ENCODE results near the gene BRPF3. TPM values are rescaled to one million over a fixed set of nuclear protein-coding genes. Genes with fewer than 3 reads are reported as not detected.
A peak's percentile ranks its signal among the peaks of the same experiment; 100 is the strongest.

BRPF3 gene
- total and polyA plus RNA-seq, 3 experiments from 2014 or later = 8.4 to 26.4 (median 22.4) TPM

- Histone ChIP-seq H3K9me3 (ENCODE audit: low read length) (no peaks in the 10 kb centered on the region), H3K27me3 (ENCODE audit: insufficient read depth, low read length, poor library complexity, severe bottlenecking) (no peaks in the 10 kb centered on the region), H3K4me1 (ENCODE audit: insufficient read depth, low read length) (no peaks in the 10 kb centered on the region), H3K4me3 (ENCODE audit: low read length) (no peak overlapping the region), H3K36me3 (ENCODE audit: insufficient read depth, low read length) (no peaks in the 10 kb centered on the region), H3K27ac (ENCODE audit: low read depth, low read length) (no peak overlapping the region)
- no peak for DNase-seq
- ChIA-PET CTCF (no interaction called here), POLR2A (no interaction called here)
- Mint-ChIP-seq H3K4me3 (peak overlapping the region in 5 of 7 donors; percentile 0 to 65 (median 3)), H3K4me1 (peaks cover 12 to 23% (median 21%) of the 10 kb centered on the region in 3 donors), H3K27me3 (no peaks in the 10 kb centered on the region), H3K36me3 (peaks cover 2 to 4% (median 2%) of the 10 kb centered on the region in 3 donors), H3K27ac (peak overlapping the region in 7 of 8 donors; percentile 4 to 90 (median 86)), H3K9me3 (peaks cover 0 to 1% (median 0%) of the 10 kb centered on the region in 5 donors)
These were observed 27.2 kb upstream of the BRPF3 start for GRCh38 chr6:36169023-36170007.

GRCh38 chr6:36170704-36171103 lies 25.8 kb upstream of the BRPF3 start:
- H3K27me3 Mint-ChIP-seq = no peaks in the 10 kb centered on the region
- H3K9me3 ChIP-seq (ENCODE audit: low read length) = no peaks in the 10 kb centered on the region
- H3K9me3 Mint-ChIP-seq = peaks cover 0 to 1% (median 0%) of the 10 kb centered on the region in 5 donors
- no peaks in the 10 kb centered on the region for H3K27me3 ChIP-seq (ENCODE audit: insufficient read depth, low read length, poor library complexity, severe bottlenecking)
- DNase-seq = no peak
- no peak overlapping the region for H3K27ac Mint-ChIP-seq
- POLR2A ChIA-PET = interaction anchor here (1.1 kb wide), 1 partner anchor 867 kb away, joined by 3 read pairs; no protein-coding TSS in a partner anchor
- H3K4me1 ChIP-seq (ENCODE audit: insufficient read depth, low read length) = no peaks in the 10 kb centered on the region
- no peak overlapping the region for H3K27ac ChIP-seq (ENCODE audit: low read depth, low read length)
- H3K4me3 Mint-ChIP-seq = no peak overlapping the region
- peaks cover 2 to 9% (median 2%) of the 10 kb centered on the region in 3 donors for H3K36me3 Mint-ChIP-seq
- H3K4me3 ChIP-seq (ENCODE audit: low read length) = no peak overlapping the region
- peaks cover 12 to 23% (median 21%) of the 10 kb centered on the region in 3 donors for H3K4me1 Mint-ChIP-seq
- CTCF ChIA-PET = interaction anchor here (1.0 kb wide), 1 partner anchor 191 kb away, joined by 3 read pairs; no protein-coding TSS in a partner anchor
- H3K36me3 ChIP-seq (ENCODE audit: insufficient read depth, low read length) = no peaks in the 10 kb centered on the region

- Mint-ChIP-seq H3K4me3 (peak overlapping the region in 1 of 7 donors; percentile 2), H3K27me3 (no peaks in the 10 kb centered on the region), H3K36me3 (peaks cover 2 to 6% (median 2%) of the 10 kb centered on the region in 3 donors), H3K4me1 (peaks cover 12 to 23% (median 21%) of the 10 kb centered on the region in 3 donors), H3K9me3 (peaks cover 0 to 1% (median 0%) of the 10 kb centered on the region in 5 donors), H3K27ac (peak overlapping the region in 1 of 8 donors; percentile 54)
- Histone ChIP-seq H3K36me3 (ENCODE audit: insufficient read depth, low read length) (no peaks in the 10 kb centered on the region), H3K27me3 (ENCODE audit: insufficient read depth, low read length, poor library complexity, severe bottlenecking) (no peaks in the 10 kb centered on the region), H3K27ac (ENCODE audit: low read depth, low read length) (no peak overlapping the region), H3K9me3 (ENCODE audit: low read length) (no peaks in the 10 kb centered on the region), H3K4me1 (ENCODE audit: insufficient read depth, low read length) (no peaks in the 10 kb centered on the region), H3K4me3 (ENCODE audit: low read length) (no peak overlapping the region)
- CTCF ChIA-PET = interaction anchor here (0.9 to 1.3 kb wide), 3 partner anchors 32 to 131 kb away, joined by 3 read pairs; no protein-coding TSS in a partner anchor
- POLR2A ChIA-PET = interaction anchor here (1.1 kb wide), 1 partner anchor 868 kb away, joined by 3 read pairs; no protein-coding TSS in a partner anchor
- no peak for DNase-seq
These were observed 25.0 kb upstream of the BRPF3 start for GRCh38 chr6:36171573-36171972.

- Histone ChIP-seq H3K9me3 (ENCODE audit: low read length) (no peaks in the 10 kb centered on the region), H3K27ac (ENCODE audit: low read depth, low read length) (no peak overlapping the region), H3K4me1 (ENCODE audit: insufficient read depth, low read length) (no peaks in the 10 kb centered on the region), H3K27me3 (ENCODE audit: insufficient read depth, low read length, poor library complexity, severe bottlenecking) (no peaks in the 10 kb centered on the region), H3K36me3 (ENCODE audit: insufficient read depth, low read length) (no peaks in the 10 kb centered on the region), H3K4me3 (ENCODE audit: low read length) (no peak overlapping the region)
- Mint-ChIP-seq H3K27ac (no peak overlapping the region), H3K27me3 (peaks cover 0 to 1% of the 10 kb centered on the region in 2 donors), H3K4me3 (no peak overlapping the region), H3K4me1 (no peaks in the 10 kb centered on the region), H3K36me3 (peaks cover 12 to 32% (median 22%) of the 10 kb centered on the region in 3 donors), H3K9me3 (peaks cover 13 to 27% (median 21%) of the 10 kb centered on the region in 5 donors)
- CTCF ChIA-PET = no interaction called here
- POLR2A ChIA-PET = no interaction called here
- no peak for DNase-seq
These were observed 19.4 kb upstream of the BRPF3 start for GRCh38 chr6:36177166-36177565.

- H3K27me3 ChIP-seq (ENCODE audit: insufficient read depth, low read length, poor library complexity, severe bottlenecking) = no peaks in the 10 kb centered on the region
- Mint-ChIP-seq H3K9me3 (peaks cover 21 to 29% (median 22%) of the 10 kb centered on the region in 5 donors), H3K36me3 (peaks cover 12 to 45% (median 21%) of the 10 kb centered on the region in 3 donors), H3K4me3 (no peak overlapping the region), H3K27ac (no peak overlapping the region), H3K4me1 (no peaks in the 10 kb centered on the region), H3K27me3 (peaks cover 0 to 3% of the 10 kb centered on the region in 2 donors)
- H3K27ac ChIP-seq (ENCODE audit: low read depth, low read length) = no peak overlapping the region
- ChIA-PET POLR2A (no interaction called here), CTCF (no interaction called here)
- no peak for DNase-seq
- no peaks in the 10 kb centered on the region for H3K36me3 ChIP-seq (ENCODE audit: insufficient read depth, low read length)
- H3K9me3 ChIP-seq (ENCODE audit: low read length) = no peaks in the 10 kb centered on the region
- H3K4me1 ChIP-seq (ENCODE audit: insufficient read depth, low read length) = no peaks in the 10 kb centered on the region
- no peak overlapping the region for H3K4me3 ChIP-seq (ENCODE audit: low read length)
These were observed 18.0 kb upstream of the BRPF3 start for GRCh38 chr6:36178544-36178943.

GRCh38 chr6:36180126-36180525 lies 16.4 kb upstream of the BRPF3 start:
- no peak overlapping the region for H3K27ac ChIP-seq (ENCODE audit: low read depth, low read length)
- Mint-ChIP-seq H3K36me3 (peaks cover 12 to 46% (median 21%) of the 10 kb centered on the region in 3 donors), H3K27ac (no peak overlapping the region), H3K4me1 (no peaks in the 10 kb centered on the region), H3K9me3 (peaks cover 21 to 29% (median 22%) of the 10 kb centered on the region in 5 donors), H3K27me3 (peaks cover 0 to 3% of the 10 kb centered on the region in 2 donors), H3K4me3 (no peak overlapping the region)
- CTCF ChIA-PET = no interaction called here
- no peak for DNase-seq
- H3K9me3 ChIP-seq (ENCODE audit: low read length) = no peaks in the 10 kb centered on the region
- H3K4me1 ChIP-seq (ENCODE audit: insufficient read depth, low read length) = no peaks in the 10 kb centered on the region
- no peak overlapping the region for H3K4me3 ChIP-seq (ENCODE audit: low read length)
- POLR2A ChIA-PET = no interaction called here
- no peaks in the 10 kb centered on the region for H3K27me3 ChIP-seq (ENCODE audit: insufficient read depth, low read length, poor library complexity, severe bottlenecking)
- H3K36me3 ChIP-seq (ENCODE audit: insufficient read depth, low read length) = no peaks in the 10 kb centered on the region

GRCh38 chr6:36184311-36184710 lies 12.2 kb upstream of the BRPF3 start:
- Histone ChIP-seq H3K9me3 (ENCODE audit: low read length) (no peaks in the 10 kb centered on the region), H3K4me3 (ENCODE audit: low read length) (no peak overlapping the region), H3K27ac (ENCODE audit: low read depth, low read length) (no peak overlapping the region), H3K27me3 (ENCODE audit: insufficient read depth, low read length, poor library complexity, severe bottlenecking) (no peaks in the 10 kb centered on the region), H3K36me3 (ENCODE audit: insufficient read depth, low read length) (no peaks in the 10 kb centered on the region), H3K4me1 (ENCODE audit: insufficient read depth, low read length) (no peaks in the 10 kb centered on the region)
- peaks cover 0 to 4% of the 10 kb centered on the region in 2 donors for H3K27me3 Mint-ChIP-seq
- ChIA-PET CTCF (interaction anchor here (1.5 kb wide), 1 partner anchor 89 kb away, joined by 4 read pairs; no protein-coding TSS in a partner anchor), POLR2A (no interaction called here)
- H3K4me3 Mint-ChIP-seq = no peak overlapping the region
- DNase-seq = no peak
- peaks cover 2 to 25% (median 5%) of the 10 kb centered on the region in 3 donors for H3K36me3 Mint-ChIP-seq
- H3K9me3 Mint-ChIP-seq = peaks cover 5 to 14% (median 9%) of the 10 kb centered on the region in 5 donors
- H3K27ac Mint-ChIP-seq = no peak overlapping the region
- H3K4me1 Mint-ChIP-seq = no peaks in the 10 kb centered on the region

GRCh38 chr6:36186199-36186598 lies 10.3 kb upstream of the BRPF3 start:
- Mint-ChIP-seq H3K36me3 (peaks cover 0 to 14% (median 1%) of the 10 kb centered on the region in 3 donors), H3K9me3 (peaks cover 0 to 9% (median 0%) of the 10 kb centered on the region in 5 donors)

More at GRCh38 chr6:36186199-36186598, 10.3 kb upstream of the BRPF3 start:
- DNase-seq = no peak
- no peaks in the 10 kb centered on the region for H3K27me3 ChIP-seq (ENCODE audit: insufficient read depth, low read length, poor library complexity, severe bottlenecking)
- no peaks in the 10 kb centered on the region for H3K4me1 ChIP-seq (ENCODE audit: insufficient read depth, low read length)
- no peak overlapping the region for H3K4me3 ChIP-seq (ENCODE audit: low read length)
- Mint-ChIP-seq H3K27ac (no peak overlapping the region), H3K4me1 (no peaks in the 10 kb centered on the region), H3K27me3 (peaks cover 0 to 3% of the 10 kb centered on the region in 2 donors), H3K4me3 (no peak overlapping the region)
- ChIA-PET POLR2A (no interaction called here), CTCF (no interaction called here)
- no peak overlapping the region for H3K27ac ChIP-seq (ENCODE audit: low read depth, low read length)
- no peaks in the 10 kb centered on the region for H3K9me3 ChIP-seq (ENCODE audit: low read length)
- no peaks in the 10 kb centered on the region for H3K36me3 ChIP-seq (ENCODE audit: insufficient read depth, low read length)
